H7 (cell line): ENCODE data around the gene TMEM175. TPM values are rescaled to one million over a fixed set of nuclear protein-coding genes. Genes with fewer than 3 reads are reported as not detected.

ENCODE experiments used
- DNase-seq: peaks from one replicate; pipeline ENCODE4 v3.0.0; 2012
- H3K27me3 ChIP-seq: 2 replicates; pipeline ENCODE4 v1.6.0; 2011; ENCODE audit warnings: mild to moderate bottlenecking, low read length; ENCODE audit not compliant: control insufficient read depth, insufficient read depth
- H3K36me3 ChIP-seq: replicated peaks from 2 replicates; pipeline ENCODE4 v1.5.1; 2011; ENCODE audit warnings: low read length; ENCODE audit not compliant: control insufficient read depth, insufficient read depth
- H3K4me3 ChIP-seq: 2 replicates; pipeline ENCODE4 v1.5.1; 2011; ENCODE audit warnings: low read depth, mild to moderate bottlenecking, control low read depth, low read length, moderate library complexity; ENCODE audit not compliant: insufficient read depth
- total RNA-seq: library from RNA; depleted of rRNA; stranded (reverse); fragments of >200 nt; shearing (Covaris generic); gene quantifications from 2 replicates; pipeline ENCODE4 v1.2.3, GENCODE V29; 2014

TMEM175 gene
- total RNA-seq, 1 experiment from 2014 or later: 8.4 TPM

- no peak for DNase-seq
- H3K36me3 ChIP-seq: no peaks in the 10 kb centered on the region
- no peak overlapping the region for H3K4me3 ChIP-seq
- H3K27me3 ChIP-seq: no peaks in the 10 kb centered on the region
Observed at GRCh38 chr4:984336-985054, 52.2 kb downstream of the TMEM175 start.

- H3K36me3 ChIP-seq: no peaks in the 10 kb centered on the region
- no peaks in the 10 kb centered on the region for H3K27me3 ChIP-seq
- H3K4me3 ChIP-seq: no peak overlapping the region
- DNase-seq: peak; percentile 98
Observed at GRCh38 chr4:985123-985830, 53.0 kb downstream of the TMEM175 start.

- Histone ChIP-seq H3K4me3 (peak overlapping the region; percentile 53), H3K27me3 (no peaks in the 10 kb centered on the region), H3K36me3 (no peaks in the 10 kb centered on the region)
- no peak for DNase-seq
Observed at GRCh38 chr4:986428-986878, 54.2 kb downstream of the TMEM175 start.

- peak; percentile 93 for DNase-seq
- H3K4me3 ChIP-seq: peak within 1 kb of the TSS; percentile 53
- H3K36me3 ChIP-seq: no peaks in the 10 kb centered on the region
- no peaks in the 10 kb centered on the region for H3K27me3 ChIP-seq
Observed at GRCh38 chr4:986879-987623, 54.8 kb downstream of the TMEM175 start, which contains the start of gene IDUA. IDUA (plus strand) TSS chr4:987044; CDS start chr4:987085, 41 bp downstream.

GRCh38 chr4:987624-988513 is 55.6 kb downstream of the TMEM175 start:
- no peak for DNase-seq
- Histone ChIP-seq H3K4me3 (peak overlapping the region; percentile 53; the same call in 1 of the 2 replicates), H3K27me3 (no peaks in the 10 kb centered on the region), H3K36me3 (no peaks in the 10 kb centered on the region)

GRCh38 chr4:988726-989721 is 56.8 kb downstream of the TMEM175 start:
- no peak for DNase-seq
- H3K4me3 ChIP-seq: no peak overlapping the region
- H3K36me3 ChIP-seq: no peaks in the 10 kb centered on the region
- H3K27me3 ChIP-seq: no peaks in the 10 kb centered on the region

GRCh38 chr4:989722-990471 is 57.6 kb downstream of the TMEM175 start:
- Histone ChIP-seq H3K4me3 (no peak overlapping the region), H3K36me3 (no peaks in the 10 kb centered on the region), H3K27me3 (no peaks in the 10 kb centered on the region)
- DNase-seq: no peak

GRCh38 chr4:990746-991367 is 58.6 kb downstream of the TMEM175 start:
- Histone ChIP-seq H3K36me3 (no peaks in the 10 kb centered on the region), H3K27me3 (no peaks in the 10 kb centered on the region), H3K4me3 (no peak overlapping the region)
- no peak for DNase-seq

- H3K4me3 ChIP-seq: no peak overlapping the region
- H3K27me3 ChIP-seq: peaks cover 5% of the 10 kb centered on the region
- H3K36me3 ChIP-seq: no peaks in the 10 kb centered on the region
- DNase-seq: no peak
Observed at GRCh38 chr4:991451-992296, 59.4 kb downstream of the TMEM175 start.

- no peak for DNase-seq
- Histone ChIP-seq H3K27me3 (peaks cover 11% of the 10 kb centered on the region), H3K36me3 (no peaks in the 10 kb centered on the region), H3K4me3 (no peak overlapping the region)
Observed at GRCh38 chr4:992297-993110, 60.2 kb downstream of the TMEM175 start.
